SW 1271 (cell line): ENCODE results near the gene PPARD.
"Not testable (repeated sequence)": the region's sequence is repeated elsewhere in the genome, so short reads cannot be mapped to it uniquely, and the experiment has no call there.

ENCODE experiments used
- DNase-seq, 2 experiments: peaks; one replicate each; lab custom pipeline; 2025; lab: John Stamatoyannopoulos, UW

The PPARD gene

GRCh38 chr6:35312076-35312800 lies 30.1 kb upstream of the PPARD start:
- no peak for DNase-seq

DNA sequence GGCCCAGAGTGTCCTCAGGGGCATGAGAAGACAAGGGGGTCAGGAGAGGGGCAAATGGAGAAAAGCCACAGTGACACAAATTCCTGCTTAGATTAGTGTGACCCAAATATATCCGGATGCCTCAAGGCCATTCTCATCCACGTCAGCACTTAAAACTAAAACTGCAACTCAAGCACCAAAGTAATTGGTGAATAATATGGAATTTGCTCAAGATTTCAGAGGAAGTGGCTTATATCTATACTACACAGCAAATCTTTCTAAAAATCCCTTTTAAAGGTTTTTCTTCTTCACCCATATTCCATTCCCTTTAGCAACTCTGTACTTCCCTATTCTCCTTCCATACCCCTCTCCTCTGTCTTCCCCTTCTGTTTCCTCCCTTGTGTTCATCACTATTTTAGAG lies 29.6 kb upstream of the PPARD start:
- DNase-seq, result no peak

- no peak for DNase-seq
Observed at GRCh38 chr6:35317483-35318195, 24.7 kb upstream of the PPARD start.

GRCh38 chr6:35318196-35319171 lies 23.9 kb upstream of the PPARD start:
- DNase-seq, result peak in 1 of 2 experiments; percentile 21

DNA sequence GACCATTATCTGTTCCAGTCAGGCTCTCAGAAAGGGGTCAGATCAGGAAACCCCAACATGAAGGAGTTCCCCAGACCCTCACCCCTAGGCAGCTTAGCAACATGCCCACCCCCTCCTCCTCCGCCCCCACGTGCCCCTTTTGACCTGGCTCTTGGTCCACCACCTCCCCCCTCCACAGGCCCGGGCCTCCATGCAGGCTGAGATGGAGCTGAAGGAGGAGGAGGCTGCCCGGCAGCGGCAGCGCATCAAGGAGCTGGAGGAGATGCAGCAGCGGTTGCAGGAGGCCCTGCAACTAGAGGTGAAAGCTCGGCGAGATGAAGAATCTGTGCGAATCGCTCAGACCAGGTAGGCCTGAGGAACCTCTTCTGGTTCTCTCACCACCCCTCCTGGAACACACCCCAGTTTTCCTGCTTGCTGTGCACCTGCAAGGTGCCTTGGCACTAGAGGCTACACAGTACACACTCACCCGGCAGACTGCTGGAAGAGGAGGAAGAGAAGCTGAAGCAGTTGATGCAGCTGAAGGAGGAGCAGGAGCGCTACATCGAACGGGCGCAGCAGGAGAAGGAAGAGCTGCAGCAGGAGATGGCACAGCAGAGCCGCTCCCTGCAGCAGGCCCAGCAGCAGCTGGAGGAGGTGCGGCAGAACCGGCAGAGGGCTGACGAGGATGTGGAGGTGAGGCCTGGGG lies 22.9 kb upstream of the PPARD start:
- DNase-seq, result no peak

- no peak for DNase-seq
Observed at GRCh38 chr6:35320031-35320410, 22.3 kb upstream of the PPARD start.

- DNase-seq, result no peak
Observed at GRCh38 chr6:35321091-35321490, 21.3 kb upstream of the PPARD start.

- peak in 1 of 2 experiments; percentile 41 for DNase-seq
Observed at GRCh38 chr6:35327349-35328027, 14.9 kb upstream of the PPARD start.

DNA sequence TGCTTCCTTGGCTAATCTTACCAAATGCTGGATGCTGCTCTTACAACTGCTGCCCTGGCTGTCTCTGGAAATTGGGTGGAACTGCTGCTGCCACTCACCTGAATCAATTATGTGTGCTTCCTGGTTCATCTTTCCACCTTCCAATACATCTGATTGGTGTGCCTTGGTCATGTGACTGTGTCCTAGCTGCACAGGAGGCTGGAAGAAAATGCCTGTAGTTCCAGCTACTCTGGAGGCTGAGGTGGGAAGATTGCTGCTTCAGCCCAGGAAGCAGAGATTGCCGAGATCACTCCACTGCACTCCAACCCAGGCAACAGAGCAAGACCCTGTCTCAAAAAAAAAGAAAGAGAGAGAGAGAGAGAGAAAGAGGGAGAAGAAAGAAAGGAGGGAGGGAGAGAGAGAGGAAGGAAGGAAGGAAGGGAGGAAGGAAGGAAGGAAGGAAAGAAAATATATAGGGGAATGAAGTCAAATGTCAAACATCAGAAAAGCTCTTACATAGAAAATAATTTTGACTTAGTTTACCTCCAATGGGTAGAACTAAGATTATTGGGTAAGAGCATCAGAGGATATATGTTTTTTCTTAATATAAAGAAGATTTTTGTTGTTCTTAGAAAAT lies 14.1 kb upstream of the PPARD start:
- no peak for DNase-seq

GRCh38 chr6:35328965-35329364 lies 13.4 kb upstream of the PPARD start:
- not testable (repeated sequence) for DNase-seq

- no peak for DNase-seq
Observed at GRCh38 chr6:35330541-35331119, 11.7 kb upstream of the PPARD start.

GRCh38 chr6:35332074-35332887 lies 10.1 kb upstream of the PPARD start:
- peak; percentile 16 to 31 for DNase-seq

DNA sequence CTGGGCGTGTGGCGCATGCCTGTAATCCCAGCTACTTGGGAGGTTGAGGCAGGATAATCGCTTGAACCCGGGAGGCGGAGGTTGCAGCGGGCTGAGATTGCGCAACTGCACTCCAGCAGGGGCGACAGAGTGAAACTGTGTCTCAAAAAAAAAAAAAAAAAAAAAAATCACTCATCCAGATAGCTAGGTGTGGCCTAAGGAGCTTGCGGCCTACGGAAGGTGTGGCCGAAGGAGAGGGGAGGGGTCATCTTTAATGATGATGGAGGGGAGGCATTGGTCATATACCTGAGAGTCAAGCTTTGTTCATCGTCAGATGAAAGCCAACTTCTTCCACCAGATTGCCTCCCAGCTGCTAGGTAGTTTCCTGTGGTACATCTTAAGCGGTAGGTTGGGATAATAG lies 801 bp upstream of the PPARD start:
- DNase-seq, result no peak

DNA sequence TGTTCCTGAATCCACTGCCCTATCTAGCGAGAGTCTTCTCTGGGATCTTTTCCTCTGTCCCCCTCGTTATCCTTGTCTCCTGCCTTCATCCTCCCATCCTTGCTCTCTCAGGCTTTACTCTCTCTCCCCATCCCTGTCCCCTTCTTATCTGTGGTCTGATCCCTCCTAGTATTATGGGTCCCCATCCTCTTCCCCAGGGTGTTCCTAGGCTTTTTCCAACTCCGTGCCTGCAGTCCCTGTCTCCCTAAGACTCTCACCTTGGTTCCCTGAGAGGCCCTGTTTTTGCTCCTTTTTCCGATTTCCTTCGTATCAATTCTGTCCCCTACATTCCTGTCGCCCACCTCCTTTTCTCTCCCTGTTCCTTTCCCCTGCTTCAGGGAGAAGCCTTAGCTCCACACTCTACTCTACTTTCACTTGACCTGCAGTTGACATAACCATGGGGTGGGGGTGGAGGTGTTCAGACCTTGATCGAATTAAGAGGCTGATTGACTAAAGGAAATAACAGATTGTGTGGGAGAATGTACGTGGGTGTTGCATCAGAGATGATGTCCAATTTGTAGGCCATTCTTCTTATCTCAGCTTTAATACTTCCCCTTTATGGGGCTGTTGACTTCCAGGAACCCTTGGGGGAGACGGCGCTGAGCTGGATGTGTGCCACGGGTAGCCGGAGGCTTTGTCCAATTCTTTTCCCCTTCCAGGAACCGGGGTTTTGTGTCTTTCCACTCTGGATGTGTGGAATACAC lies 905 bp downstream of the PPARD start:
- DNase-seq, result no peak

GRCh38 chr6:35343835-35344550 lies 1.6 kb downstream of the PPARD start:
- DNase-seq, result no peak

GRCh38 chr6:35351422-35351821 lies 9.1 kb downstream of the PPARD start:
- DNase-seq, result no peak

GRCh38 chr6:35352735-35353134 lies 10.4 kb downstream of the PPARD start:
- no peak for DNase-seq
